PC-9 (cell line): ENCODE data around the gene MAP2K1.

Experiments
- CTCF ChIP-seq: fragments of 200-600 bp; sonication (generic); conservative IDR thresholded peaks from 2 replicates; pipeline ENCODE4 v1.6.1; 2017; ENCODE audit warnings: mixed run types, antibody characterized with exemption, mild to moderate bottlenecking, moderate library complexity
- EZH2 ChIP-seq: fragments of 200-600 bp; sonication (generic); IDR thresholded peaks from 2 replicates; pipeline ENCODE4 v1.8.0; 2017; ENCODE audit warnings: antibody characterized with exemption, low read depth

DNA sequence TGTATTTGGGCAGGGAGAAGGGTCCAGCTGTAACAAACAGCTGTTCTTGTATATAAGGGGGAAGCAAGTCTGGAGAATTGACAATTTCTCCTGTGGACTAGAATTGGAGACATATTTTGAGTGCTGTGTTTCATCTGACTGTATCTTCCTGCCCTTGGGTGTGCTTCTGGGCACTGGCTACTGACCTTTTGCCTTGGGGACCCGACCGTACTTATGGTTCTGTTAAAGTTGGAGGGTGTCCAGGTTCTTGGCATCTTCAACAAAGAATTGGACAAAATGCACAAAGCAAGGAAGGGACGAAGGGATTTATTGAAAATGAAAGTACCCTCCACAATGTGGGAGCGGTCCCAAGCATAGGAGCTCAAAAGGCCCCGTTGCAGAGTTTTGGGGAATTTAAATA lies 31.0 kb downstream of the MAP2K1 start:
- TF ChIP-seq CTCF (no peak), EZH2 (no peak)
